Stimulated activated memory B cell treated with anti-CD40 and anti-IgM and Interleukin-4, amounts not matched to agents 10 μg/mL and 1 μg/mL and 100 μg/mL, for 72 hours (primary cell): ENCODE data around the gene CABLES1.
"Not testable (repeated sequence)": the region's sequence is repeated elsewhere in the genome, so short reads cannot be mapped to it uniquely, and the experiment has no call there.

ENCODE experiments used
- ATAC-seq: fragments of 150-1000 bp; cut with Tn5 transposase; 2 replicates; pipeline ENCODE4 v1.10.0; 2021
- H3K27ac Mint-ChIP-seq: one replicate; pipeline ENCODE4 v1.8.0; 2022; ENCODE audit warnings: mild to moderate bottlenecking, mixed read lengths
- H3K27me3 Mint-ChIP-seq: one replicate; pipeline ENCODE4 v1.8.0; 2022; ENCODE audit warnings: mixed read lengths
- H3K36me3 Mint-ChIP-seq: one replicate; pipeline ENCODE4 v1.8.0; 2022; ENCODE audit warnings: mixed read lengths
- H3K4me1 Mint-ChIP-seq: one replicate; pipeline ENCODE4 v1.8.0; 2022; ENCODE audit warnings: mixed read lengths
- H3K4me3 Mint-ChIP-seq: one replicate; pipeline ENCODE4 v1.8.0; 2022; ENCODE audit warnings: mild to moderate bottlenecking, moderate library complexity, mixed read lengths
- H3K9me3 Mint-ChIP-seq: one replicate; pipeline ENCODE4 v1.8.0; 2022; ENCODE audit warnings: mixed read lengths

The CABLES1 gene

GRCh38 chr18:23134780-23135549 is at the start of gene CABLES1:
Gene CABLES1 (plus strand): TSS chr18:23135485. CDS start chr18:23135763, 278 bp downstream.
- peaks cover 38% of the 10 kb centered on the region for H3K4me1 Mint-ChIP-seq
- no peaks in the 10 kb centered on the region for H3K36me3 Mint-ChIP-seq
- ATAC-seq = peak; percentile 6
- no peaks in the 10 kb centered on the region for H3K9me3 Mint-ChIP-seq
- H3K27ac Mint-ChIP-seq = peak within 1 kb of the TSS; percentile 33
- H3K4me3 Mint-ChIP-seq = peak within 1 kb of the TSS; percentile 88
- peaks cover 50% of the 10 kb centered on the region for H3K27me3 Mint-ChIP-seq

GRCh38 chr18:23087352-23087751 is 47.9 kb upstream of the CABLES1 start:
- Mint-ChIP-seq H3K27ac (no peak overlapping the region), H3K4me1 (peaks cover 10% of the 10 kb centered on the region), H3K36me3 (no peaks in the 10 kb centered on the region), H3K4me3 (no peak overlapping the region), H3K27me3 (peaks cover 34% of the 10 kb centered on the region), H3K9me3 (no peaks in the 10 kb centered on the region)
- no peak for ATAC-seq

GRCh38 chr18:23088310-23088709 is 47.0 kb upstream of the CABLES1 start:
- Mint-ChIP-seq H3K27me3 (peaks cover 27% of the 10 kb centered on the region), H3K4me1 (peaks cover 14% of the 10 kb centered on the region), H3K36me3 (no peaks in the 10 kb centered on the region), H3K9me3 (no peaks in the 10 kb centered on the region), H3K27ac (no peak overlapping the region), H3K4me3 (no peak overlapping the region)
- ATAC-seq = no peak

GRCh38 chr18:23091017-23091993 is 44.0 kb upstream of the CABLES1 start:
- ATAC-seq = peak; percentile 66
- H3K27ac Mint-ChIP-seq, H3K9me3 Mint-ChIP-seq, H3K4me3 Mint-ChIP-seq, H3K36me3 Mint-ChIP-seq: not testable (repeated sequence)
- Mint-ChIP-seq H3K27me3 (peaks cover 24% of the 10 kb centered on the region), H3K4me1 (peaks cover 14% of the 10 kb centered on the region)

- H3K27ac Mint-ChIP-seq = no peak overlapping the region
- no peak for ATAC-seq
- H3K36me3 Mint-ChIP-seq = no peaks in the 10 kb centered on the region
- H3K4me1 Mint-ChIP-seq = peaks cover 14% of the 10 kb centered on the region
- no peak overlapping the region for H3K4me3 Mint-ChIP-seq
- H3K27me3 Mint-ChIP-seq = peaks cover 25% of the 10 kb centered on the region
- no peaks in the 10 kb centered on the region for H3K9me3 Mint-ChIP-seq
These were observed 43.2 kb upstream of the CABLES1 start for GRCh38 chr18:23092121-23092520.

- peaks cover 14% of the 10 kb centered on the region for H3K4me1 Mint-ChIP-seq
- H3K9me3 Mint-ChIP-seq, H3K27ac Mint-ChIP-seq, H3K36me3 Mint-ChIP-seq, ATAC-seq, H3K4me3 Mint-ChIP-seq: not testable (repeated sequence)
- H3K27me3 Mint-ChIP-seq = peaks cover 25% of the 10 kb centered on the region
These were observed 42.2 kb upstream of the CABLES1 start for GRCh38 chr18:23093130-23093529.

GRCh38 chr18:23093772-23094171 is 41.5 kb upstream of the CABLES1 start:
- peaks cover 14% of the 10 kb centered on the region for H3K4me1 Mint-ChIP-seq
- no peak for ATAC-seq
- H3K9me3 Mint-ChIP-seq = no peaks in the 10 kb centered on the region
- no peak overlapping the region for H3K4me3 Mint-ChIP-seq
- peaks cover 25% of the 10 kb centered on the region for H3K27me3 Mint-ChIP-seq
- no peak overlapping the region for H3K27ac Mint-ChIP-seq
- H3K36me3 Mint-ChIP-seq = no peaks in the 10 kb centered on the region

GRCh38 chr18:23094411-23095190 is 40.7 kb upstream of the CABLES1 start:
- H3K27ac Mint-ChIP-seq = no peak overlapping the region
- no peaks in the 10 kb centered on the region for H3K36me3 Mint-ChIP-seq
- no peak overlapping the region for H3K4me3 Mint-ChIP-seq
- H3K4me1 Mint-ChIP-seq = peaks cover 14% of the 10 kb centered on the region
- no peak for ATAC-seq
- H3K27me3 Mint-ChIP-seq = peaks cover 25% of the 10 kb centered on the region
- no peaks in the 10 kb centered on the region for H3K9me3 Mint-ChIP-seq

- no peaks in the 10 kb centered on the region for H3K9me3 Mint-ChIP-seq
These were observed 39.8 kb upstream of the CABLES1 start for GRCh38 chr18:23095463-23095862.

GRCh38 chr18:23097016-23097415 is 38.3 kb upstream of the CABLES1 start:
- H3K9me3 Mint-ChIP-seq, H3K4me1 Mint-ChIP-seq, ATAC-seq, H3K36me3 Mint-ChIP-seq, H3K27ac Mint-ChIP-seq, H3K4me3 Mint-ChIP-seq: not testable (repeated sequence)
- H3K27me3 Mint-ChIP-seq = peaks cover 25% of the 10 kb centered on the region

More at GRCh38 chr18:23095463-23095862, 39.8 kb upstream of the CABLES1 start:
- H3K4me3 Mint-ChIP-seq = no peak overlapping the region
- peaks cover 25% of the 10 kb centered on the region for H3K27me3 Mint-ChIP-seq
- peaks cover 14% of the 10 kb centered on the region for H3K4me1 Mint-ChIP-seq
- H3K27ac Mint-ChIP-seq = no peak overlapping the region
- no peak for ATAC-seq
- H3K36me3 Mint-ChIP-seq = no peaks in the 10 kb centered on the region

- Mint-ChIP-seq H3K4me1 (no peaks in the 10 kb centered on the region), H3K36me3 (no peaks in the 10 kb centered on the region), H3K27ac (no peak overlapping the region), H3K27me3 (peaks cover 33% of the 10 kb centered on the region), H3K4me3 (no peak overlapping the region), H3K9me3 (no peaks in the 10 kb centered on the region)
- no peak for ATAC-seq
These were observed 35.7 kb upstream of the CABLES1 start for GRCh38 chr18:23099621-23100020.

GRCh38 chr18:23101861-23102432 is 33.3 kb upstream of the CABLES1 start:
- peaks cover 19% of the 10 kb centered on the region for H3K27me3 Mint-ChIP-seq
- no peak overlapping the region for H3K4me3 Mint-ChIP-seq
- no peak overlapping the region for H3K27ac Mint-ChIP-seq
- no peak for ATAC-seq
- H3K36me3 Mint-ChIP-seq = no peaks in the 10 kb centered on the region
- no peaks in the 10 kb centered on the region for H3K9me3 Mint-ChIP-seq
- H3K4me1 Mint-ChIP-seq = no peaks in the 10 kb centered on the region

GRCh38 chr18:23102493-23103261 is 32.6 kb upstream of the CABLES1 start:
- Mint-ChIP-seq H3K9me3 (no peaks in the 10 kb centered on the region), H3K4me3 (no peak overlapping the region), H3K27me3 (peaks cover 18% of the 10 kb centered on the region), H3K27ac (no peak overlapping the region), H3K4me1 (no peaks in the 10 kb centered on the region), H3K36me3 (no peaks in the 10 kb centered on the region)
- no peak for ATAC-seq

GRCh38 chr18:23103449-23103848 is 31.8 kb upstream of the CABLES1 start:
- peaks cover 18% of the 10 kb centered on the region for H3K27me3 Mint-ChIP-seq
- no peak for ATAC-seq
- no peak overlapping the region for H3K27ac Mint-ChIP-seq

More at GRCh38 chr18:23103449-23103848, 31.8 kb upstream of the CABLES1 start:
- H3K4me3 Mint-ChIP-seq = no peak overlapping the region
- no peaks in the 10 kb centered on the region for H3K4me1 Mint-ChIP-seq
- no peaks in the 10 kb centered on the region for H3K36me3 Mint-ChIP-seq
- no peaks in the 10 kb centered on the region for H3K9me3 Mint-ChIP-seq
